Measurements from ENCODE around the gene NAA25.
"Not testable (repeated sequence)": the region's sequence is repeated elsewhere in the genome, so short reads cannot be mapped to it uniquely, and the experiment has no call there.

Gene NAA25

DNA sequence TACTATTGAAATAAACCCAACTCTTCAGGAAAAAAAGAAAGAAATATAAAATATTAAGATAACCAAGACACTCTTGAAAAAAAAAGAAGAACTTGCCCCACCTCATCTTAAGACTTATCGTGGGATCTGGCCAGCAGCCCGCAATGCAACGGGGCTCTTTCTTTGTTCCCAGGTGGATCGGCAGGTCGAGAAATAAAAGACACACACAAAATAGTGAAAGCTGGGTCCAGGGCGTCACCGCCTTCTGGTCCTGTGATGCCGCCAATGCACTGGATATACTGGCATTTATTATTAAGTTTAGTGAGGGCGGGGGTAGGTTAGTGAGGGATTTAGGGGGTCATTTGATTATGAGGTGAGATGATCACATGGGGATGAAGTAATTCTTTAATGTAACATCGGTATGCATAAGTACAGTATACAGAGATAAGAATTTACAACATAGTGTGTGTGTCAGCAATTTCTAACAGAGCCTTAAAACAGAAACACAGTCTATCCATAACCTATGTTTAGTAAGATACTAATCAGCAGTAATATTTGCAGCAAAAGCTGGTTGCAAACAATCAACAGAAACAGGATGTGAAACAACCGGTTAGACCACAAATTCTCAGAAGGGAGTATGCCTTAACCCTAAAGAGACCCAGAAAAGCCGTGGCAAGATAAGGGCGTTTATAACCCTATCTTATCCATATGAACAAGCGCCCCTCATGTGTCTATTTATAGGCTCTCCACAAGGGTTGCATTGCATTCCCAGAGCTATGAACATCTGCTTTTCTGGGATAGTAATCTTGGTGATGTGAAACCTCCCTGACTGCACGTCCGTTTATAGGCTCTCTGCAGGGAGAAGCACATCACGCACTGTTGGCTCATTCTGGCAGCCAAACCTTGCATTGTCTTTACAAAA is 114.1 kb downstream of the NAA25 start:
- in situ Hi-C loops (cut with HindIII; ENCODE audit: low pct_ligation_motif_present, low pct_unique_long_range_greater_than_20kb, low sequenced_read_pairs); DNase-seq: not testable (repeated sequence)

DNA sequence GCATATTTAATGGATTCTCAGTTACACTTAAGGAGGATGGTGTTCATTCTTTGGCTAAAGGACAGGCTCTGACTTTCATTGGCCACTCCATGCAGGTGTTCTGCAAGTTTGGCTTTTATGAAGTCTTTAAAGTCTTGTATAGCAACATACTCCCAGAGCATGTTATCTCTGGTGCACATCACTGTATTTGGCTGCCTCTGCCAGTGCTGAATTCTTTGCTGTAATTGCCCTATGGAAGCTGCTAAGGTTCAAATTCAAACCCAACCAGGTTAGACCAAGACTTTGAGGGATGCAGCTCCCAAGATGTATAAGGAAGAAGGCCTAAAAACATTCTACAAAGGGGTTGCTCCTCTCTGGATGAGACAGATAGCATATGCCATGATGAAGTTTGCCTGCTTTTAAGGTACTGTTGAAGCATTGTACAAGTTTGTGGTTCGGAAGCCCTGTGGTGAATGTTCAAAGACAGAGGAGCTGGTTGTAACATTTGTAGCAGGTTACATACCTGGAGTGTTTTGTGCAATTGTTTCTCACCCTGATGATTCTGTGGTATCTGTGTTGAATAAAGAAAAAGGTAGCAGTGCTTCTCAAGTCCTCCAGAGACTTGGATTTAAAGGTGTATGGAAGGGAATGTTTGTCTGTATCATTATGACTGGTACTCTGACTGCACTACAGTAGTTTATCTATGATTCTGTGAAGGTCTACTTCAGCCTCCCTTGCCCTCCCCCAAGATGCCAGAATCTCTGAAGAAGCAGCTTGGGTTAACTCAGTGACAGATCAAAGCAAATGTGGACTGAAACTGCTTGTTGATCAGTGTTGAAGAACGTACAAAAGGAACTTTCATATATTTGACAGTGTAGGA is 115.1 kb downstream of the NAA25 start:
- in situ Hi-C loops (cut with HindIII; ENCODE audit: low pct_ligation_motif_present, low pct_unique_long_range_greater_than_20kb, low sequenced_read_pairs) = no loop called here
- no peak for DNase-seq

DNA sequence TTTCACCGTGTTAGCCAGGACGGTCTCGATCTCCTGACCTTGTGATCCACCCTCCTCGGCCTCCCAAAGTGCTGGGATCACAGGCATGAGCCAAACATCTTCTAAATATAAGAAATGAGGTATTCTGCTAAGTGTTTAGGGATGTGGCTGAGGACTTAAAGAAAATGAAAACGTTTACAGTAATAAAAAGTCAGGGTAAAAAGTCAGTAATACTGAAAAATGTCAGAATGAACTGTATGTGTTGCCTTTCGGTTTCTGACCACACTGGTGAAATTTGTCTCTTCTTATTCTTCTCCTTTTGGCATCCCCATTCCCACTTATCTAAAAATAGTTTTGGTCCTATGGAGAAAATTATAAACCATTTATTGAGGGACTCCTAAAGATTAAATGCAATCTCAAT is 116.1 kb downstream of the NAA25 start:
- DNase-seq = no peak
- in situ Hi-C loops (cut with HindIII; ENCODE audit: low pct_ligation_motif_present, low pct_unique_long_range_greater_than_20kb, low sequenced_read_pairs) = no loop called here

DNA sequence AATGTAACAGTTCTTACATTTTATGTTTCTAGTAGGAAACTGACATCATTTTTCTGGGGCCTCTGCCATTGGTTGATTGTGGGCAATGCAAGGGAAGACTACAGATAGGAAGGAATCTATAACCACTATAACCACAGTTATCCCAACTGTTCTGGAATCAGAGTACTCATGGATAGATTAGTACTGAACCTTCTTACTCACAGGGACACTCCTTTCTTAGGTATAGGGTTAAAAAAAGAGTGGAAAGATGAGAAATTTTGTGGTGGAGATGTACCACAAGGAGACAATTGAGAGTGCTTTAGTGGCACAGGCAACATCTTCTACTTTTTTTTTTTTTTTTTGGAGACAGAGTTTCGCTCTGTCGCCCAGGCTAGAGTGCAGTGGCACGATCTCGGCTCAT is 116.6 kb downstream of the NAA25 start:
- in situ Hi-C loops (cut with HindIII; ENCODE audit: low pct_ligation_motif_present, low pct_unique_long_range_greater_than_20kb, low sequenced_read_pairs) = no loop called here
- no peak for DNase-seq

DNA sequence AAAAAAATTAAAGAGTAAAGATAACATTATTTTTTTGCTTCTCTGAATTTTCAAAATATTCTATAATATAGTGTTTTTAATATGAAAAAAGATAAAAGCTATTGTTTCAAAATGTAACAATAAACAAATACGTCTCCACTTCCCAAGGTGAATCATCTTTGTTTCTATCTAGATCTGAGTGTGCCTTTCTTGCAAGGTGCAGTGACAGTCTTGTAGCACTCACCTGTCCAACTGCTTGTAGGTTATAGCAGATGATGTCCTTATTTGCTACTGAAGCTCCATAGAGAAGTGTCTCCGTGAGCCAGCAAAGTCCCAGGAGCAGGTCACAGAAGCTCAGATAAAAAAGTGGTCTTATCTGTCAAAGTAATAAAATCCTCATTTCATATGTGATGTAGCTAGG is 117.0 kb downstream of the NAA25 start:
- in situ Hi-C loops (cut with HindIII; ENCODE audit: low pct_ligation_motif_present, low pct_unique_long_range_greater_than_20kb, low sequenced_read_pairs) = no loop called here
- DNase-seq = no peak

DNA sequence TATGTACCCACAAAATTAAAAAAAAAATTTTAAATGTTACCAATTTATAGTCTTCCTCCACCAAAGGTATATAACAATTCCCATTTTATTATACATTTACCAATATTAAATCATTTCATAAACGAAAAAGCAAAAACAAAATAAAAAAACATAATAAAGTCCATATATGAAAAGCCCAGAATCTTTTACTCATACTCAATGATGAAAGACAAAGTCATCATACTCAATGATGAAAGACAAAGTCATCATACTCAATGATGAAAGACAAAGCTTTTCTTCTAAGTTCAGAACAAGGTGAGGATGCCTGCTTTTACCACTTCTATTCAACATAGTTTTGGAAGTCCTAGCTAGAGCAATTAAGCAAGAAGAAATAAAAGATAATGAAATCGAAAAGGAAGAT is 123.8 kb downstream of the NAA25 start:
- in situ Hi-C loops (cut with HindIII; ENCODE audit: low pct_ligation_motif_present, low pct_unique_long_range_greater_than_20kb, low sequenced_read_pairs) = no loop called here
- DNase-seq = no peak

DNA sequence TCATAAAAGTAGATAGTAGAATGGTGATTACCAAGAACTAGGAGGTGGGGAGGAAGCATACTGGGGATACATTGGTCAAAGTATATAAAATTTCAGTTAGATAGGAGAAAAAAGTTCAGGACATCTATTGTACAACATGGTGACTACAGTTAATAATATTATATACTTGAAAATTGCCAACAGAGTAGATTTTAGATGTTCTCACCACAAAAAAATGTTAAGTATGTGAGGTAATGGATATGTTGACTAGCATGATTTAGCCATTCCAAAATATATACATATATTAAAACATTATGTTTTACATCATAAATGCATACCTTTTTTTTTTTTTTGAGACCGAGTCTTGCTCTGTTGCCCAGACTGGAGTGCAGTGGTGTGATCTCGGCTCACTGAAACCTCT is 126.6 kb downstream of the NAA25 start:
- peak; percentile 30 for DNase-seq
- in situ Hi-C loops (cut with HindIII; ENCODE audit: low pct_ligation_motif_present, low pct_unique_long_range_greater_than_20kb, low sequenced_read_pairs) = no loop called here

DNA sequence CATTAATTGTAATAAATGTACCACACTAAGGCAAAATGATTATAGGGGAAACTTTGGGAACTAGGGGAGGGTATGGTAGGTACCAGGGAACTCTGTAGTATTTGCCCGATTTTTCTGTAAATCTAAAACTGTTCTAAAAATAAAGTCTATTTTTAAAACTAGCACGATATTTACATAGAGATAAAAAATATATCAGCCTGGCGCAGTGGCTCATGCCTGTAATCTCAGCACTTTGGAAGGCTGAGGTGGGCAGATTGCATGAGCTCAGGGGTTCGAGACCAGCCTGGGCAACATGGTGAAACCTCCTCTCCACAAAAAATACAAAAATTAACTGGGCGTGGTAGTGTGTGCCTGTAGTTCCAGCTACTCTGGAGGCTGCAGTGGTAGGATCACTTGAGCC is 128.0 kb downstream of the NAA25 start:
- no peak for DNase-seq
- in situ Hi-C loops (cut with HindIII; ENCODE audit: low pct_ligation_motif_present, low pct_unique_long_range_greater_than_20kb, low sequenced_read_pairs) = no loop called here

DNA sequence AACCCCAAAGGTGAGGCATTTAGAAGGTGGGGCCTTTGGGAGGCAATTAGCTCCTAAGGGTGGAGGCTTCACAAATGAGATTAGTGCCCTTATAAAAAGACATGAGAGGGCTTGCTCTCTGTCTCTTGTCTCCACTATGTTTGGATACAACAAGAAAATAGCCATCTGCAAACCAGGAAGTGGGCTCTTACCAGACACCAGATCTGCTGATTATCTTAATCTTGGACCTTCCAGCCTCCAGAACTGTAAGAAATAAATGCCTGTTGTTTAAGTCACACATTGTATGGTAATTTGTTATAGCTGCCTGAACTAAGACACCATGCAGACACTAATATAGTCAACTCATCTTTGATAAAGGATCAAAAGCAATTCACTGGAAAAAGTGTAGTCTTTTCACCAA is 130.0 kb downstream of the NAA25 start:
- in situ Hi-C loops (cut with HindIII; ENCODE audit: low pct_ligation_motif_present, low pct_unique_long_range_greater_than_20kb, low sequenced_read_pairs) = no loop called here

DNA sequence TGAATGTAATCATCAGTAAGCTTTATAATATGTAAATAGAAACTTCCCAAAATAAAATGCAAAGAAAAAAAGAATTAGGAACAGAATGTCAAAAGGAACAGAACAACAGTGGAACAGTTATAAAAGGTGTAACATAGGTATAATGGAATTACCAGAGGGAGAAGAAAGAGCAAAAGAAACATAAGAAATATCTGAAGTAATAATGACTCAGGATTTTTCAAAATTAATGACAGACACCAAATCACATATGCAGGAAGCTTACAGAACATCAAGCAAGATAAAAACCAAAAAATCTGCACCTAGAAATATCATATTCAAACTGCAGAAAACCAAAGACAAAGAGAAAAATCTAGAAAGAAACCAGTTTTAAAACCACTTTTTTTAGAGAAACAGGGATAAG is 131.7 kb downstream of the NAA25 start:
- in situ Hi-C loops (cut with HindIII; ENCODE audit: low pct_ligation_motif_present, low pct_unique_long_range_greater_than_20kb, low sequenced_read_pairs) = no loop called here
- no peak for DNase-seq

More for the DNA sequence above, 130.0 kb downstream of the NAA25 start:
- no peak for DNase-seq
